Activated CD8-positive, alpha-beta memory T cell treated with anti-CD3 and anti-CD28 coated beads, Interleukin-2, amount 10 ng/mL, durations not matched to agents 7 days and 5 days (primary cell): Measurements from ENCODE around the gene SLC9B1. TPM values are rescaled to one million over a fixed set of nuclear protein-coding genes. Genes with fewer than 3 reads are reported as not detected.
"Not testable (repeated sequence)": the region's sequence is repeated elsewhere in the genome, so short reads cannot be mapped to it uniquely, and the experiment has no call there.

Experiments used
- ATAC-seq: fragments of 150-1000 bp; cut with Tn5 transposase; one replicate; pipeline ENCODE4 v1.10.0; 2021; ENCODE audit warnings: moderate library complexity
- CTCF ChIA-PET: fragments of 350-600 bp; sonication (Branson Sonifier 250); formaldehyde crosslinking; loops from one replicate; lab custom pipeline; 2021; ENCODE audit warnings: antibody characterized with exemption; lab: Charles Lee
- DNase-seq: peaks from one replicate; pipeline ENCODE4 v3.0.0-alpha.2; 2020
- H3K27ac Mint-ChIP-seq: one replicate; pipeline ENCODE4 v1.8.0; 2021; ENCODE audit warnings: mild to moderate bottlenecking, mixed read lengths
- H3K27me3 Mint-ChIP-seq: one replicate; pipeline ENCODE4 v1.8.0; 2021; ENCODE audit warnings: mixed read lengths
- H3K36me3 Mint-ChIP-seq: one replicate; pipeline ENCODE4 v1.8.0; 2021; ENCODE audit warnings: mild to moderate bottlenecking, mixed read lengths
- H3K4me1 Mint-ChIP-seq: one replicate; pipeline ENCODE4 v1.8.0; 2021; ENCODE audit warnings: mixed read lengths
- H3K4me3 Mint-ChIP-seq: one replicate; pipeline ENCODE4 v1.8.0; 2021; ENCODE audit warnings: mild to moderate bottlenecking, moderate library complexity, mixed read lengths
- H3K9me3 Mint-ChIP-seq: one replicate; pipeline ENCODE4 v1.8.0; 2022; ENCODE audit warnings: low read depth, mixed read lengths
- total RNA-seq, 2 experiments: library from RNA; stranded (reverse); gene quantifications; one replicate each; pipeline ENCODE4 v1.2.3, GENCODE V29; 2021

SLC9B1 gene
- total RNA-seq, 2 experiments from 2014 or later, result 1.2 to 1.3 TPM

DNA sequence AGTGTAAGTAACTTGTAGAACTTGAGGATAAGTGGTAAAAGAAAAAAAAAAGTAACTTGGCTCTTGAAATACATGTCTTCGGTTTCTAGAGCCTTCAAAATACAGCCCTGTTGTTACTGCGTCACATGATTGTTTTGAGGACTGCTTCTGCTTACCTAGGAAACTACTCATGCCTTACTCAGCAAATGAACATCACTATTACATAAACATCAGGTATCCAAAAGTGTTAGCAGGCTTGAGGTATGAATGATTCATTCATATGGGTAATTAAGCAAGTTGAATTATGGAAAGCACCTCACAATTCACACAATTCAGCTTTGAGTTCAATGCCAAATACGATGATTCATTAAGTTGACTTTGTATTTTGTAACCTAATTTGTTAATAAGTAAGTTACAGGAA lies 129.6 kb downstream of the SLC9B1 start:
- H3K9me3 Mint-ChIP-seq, CTCF ChIA-PET, H3K4me3 Mint-ChIP-seq, ATAC-seq, H3K27ac Mint-ChIP-seq, H3K27me3 Mint-ChIP-seq, DNase-seq, H3K4me1 Mint-ChIP-seq: not testable (repeated sequence)
- H3K36me3 Mint-ChIP-seq, result peaks cover 18% of the 10 kb centered on the region

DNA sequence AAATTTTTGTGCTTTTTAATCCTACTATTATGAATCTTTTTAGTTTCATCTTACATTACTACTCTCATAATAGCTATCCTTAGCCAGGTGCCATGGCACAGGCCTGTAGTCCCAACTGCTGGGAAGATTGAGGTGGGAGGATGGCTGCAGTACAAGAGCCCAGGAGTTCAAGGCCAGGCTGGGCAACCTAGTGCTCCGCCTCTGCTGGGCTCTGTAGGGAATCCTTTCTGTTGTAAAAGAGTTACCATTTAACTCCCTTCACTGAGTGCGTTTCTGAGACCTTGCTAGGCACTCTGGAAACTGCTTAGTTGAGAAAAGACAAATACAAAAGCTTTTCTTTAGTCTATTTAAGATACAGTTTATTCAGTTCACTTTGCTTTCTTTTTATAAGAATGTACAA lies 130.9 kb downstream of the SLC9B1 start:
- DNase-seq, H3K27me3 Mint-ChIP-seq: not testable (repeated sequence)

GRCh38 chr4:102883278-102883677 lies 136.2 kb downstream of the SLC9B1 start:
- no peaks in the 10 kb centered on the region for H3K27me3 Mint-ChIP-seq
- CTCF ChIA-PET, result no interaction called here

More for the DNA sequence above, 130.9 kb downstream of the SLC9B1 start:
- H3K9me3 Mint-ChIP-seq, CTCF ChIA-PET, H3K4me1 Mint-ChIP-seq, ATAC-seq, H3K27ac Mint-ChIP-seq, H3K4me3 Mint-ChIP-seq: not testable (repeated sequence)
- H3K36me3 Mint-ChIP-seq, result peaks cover 18% of the 10 kb centered on the region

GRCh38 chr4:102881343-102881742 lies 138.2 kb downstream of the SLC9B1 start:
- H3K27me3 Mint-ChIP-seq, result no peaks in the 10 kb centered on the region
- CTCF ChIA-PET, result interaction anchor here (0.9 kb wide), 1 partner anchor 12 kb away, joined by 3 read pairs; no protein-coding TSS in a partner anchor

More at GRCh38 chr4:102883278-102883677, 136.2 kb downstream of the SLC9B1 start:
- Mint-ChIP-seq H3K36me3 (peaks cover 35% of the 10 kb centered on the region), H3K9me3 (peaks cover 3% of the 10 kb centered on the region), H3K4me3 (no peak overlapping the region), H3K4me1 (peaks cover 9% of the 10 kb centered on the region), H3K27ac (no peak overlapping the region)
- DNase-seq (no peak), ATAC-seq (no peak)

GRCh38 chr4:102878901-102879300 lies 140.6 kb downstream of the SLC9B1 start:
- ATAC-seq (no peak), DNase-seq (no peak)
- no peaks in the 10 kb centered on the region for H3K27me3 Mint-ChIP-seq
- CTCF ChIA-PET, result no interaction called here
- H3K4me3 Mint-ChIP-seq, result no peak overlapping the region
- peaks cover 9% of the 10 kb centered on the region for H3K4me1 Mint-ChIP-seq
- no peak overlapping the region for H3K27ac Mint-ChIP-seq
- H3K9me3 Mint-ChIP-seq, result peaks cover 11% of the 10 kb centered on the region
- peaks cover 64% of the 10 kb centered on the region for H3K36me3 Mint-ChIP-seq

More at GRCh38 chr4:102881343-102881742, 138.2 kb downstream of the SLC9B1 start:
- ATAC-seq (no peak), DNase-seq (no peak)
- peaks cover 11% of the 10 kb centered on the region for H3K9me3 Mint-ChIP-seq
- H3K4me1 Mint-ChIP-seq, result peaks cover 9% of the 10 kb centered on the region
- H3K36me3 Mint-ChIP-seq, result peaks cover 47% of the 10 kb centered on the region
- H3K27ac Mint-ChIP-seq, result no peak overlapping the region
- no peak overlapping the region for H3K4me3 Mint-ChIP-seq

- ATAC-seq, H3K27me3 Mint-ChIP-seq, DNase-seq, H3K4me3 Mint-ChIP-seq, H3K27ac Mint-ChIP-seq, CTCF ChIA-PET: not testable (repeated sequence)
- peaks cover 10% of the 10 kb centered on the region for H3K4me1 Mint-ChIP-seq
- H3K9me3 Mint-ChIP-seq, result peaks cover 11% of the 10 kb centered on the region
- H3K36me3 Mint-ChIP-seq, result peaks cover 68% of the 10 kb centered on the region
These were observed 141.2 kb downstream of the SLC9B1 start for GRCh38 chr4:102878349-102878748.

DNA sequence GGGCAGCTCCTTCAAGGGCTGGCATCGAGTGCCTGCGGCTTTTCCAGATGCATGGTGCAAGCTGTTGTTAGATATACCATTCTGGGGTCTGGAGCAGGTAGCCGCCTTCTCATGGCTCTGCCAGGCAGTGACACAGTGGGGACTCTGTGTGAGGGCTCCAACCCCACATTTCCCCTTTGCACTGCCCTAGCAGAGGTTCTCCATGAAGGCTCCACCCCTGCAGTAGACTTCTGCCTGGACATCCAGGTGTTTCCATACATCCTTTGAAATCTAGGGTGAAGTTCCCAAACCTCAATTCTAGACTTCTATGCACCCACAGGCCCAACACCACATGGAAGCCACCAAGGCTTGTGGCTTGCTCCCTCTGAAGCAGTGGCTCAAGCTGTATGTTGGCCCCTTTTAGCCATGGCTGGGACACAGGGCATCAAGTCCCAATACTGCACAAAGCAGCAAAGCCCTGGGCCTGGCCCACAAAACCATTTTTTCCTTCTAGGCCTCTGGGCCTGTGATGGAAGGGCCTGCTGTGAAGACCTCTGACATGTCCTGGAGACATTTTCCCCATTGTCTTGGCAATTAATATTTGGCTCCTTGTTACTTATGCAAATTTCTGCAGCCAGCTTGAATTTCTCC lies 141.9 kb downstream of the SLC9B1 start:
- Mint-ChIP-seq H3K36me3 (peaks cover 71% of the 10 kb centered on the region), H3K9me3 (peaks cover 11% of the 10 kb centered on the region), H3K4me1 (peaks cover 14% of the 10 kb centered on the region)
- H3K27me3 Mint-ChIP-seq, H3K4me3 Mint-ChIP-seq, DNase-seq, CTCF ChIA-PET, ATAC-seq, H3K27ac Mint-ChIP-seq: not testable (repeated sequence)

DNA sequence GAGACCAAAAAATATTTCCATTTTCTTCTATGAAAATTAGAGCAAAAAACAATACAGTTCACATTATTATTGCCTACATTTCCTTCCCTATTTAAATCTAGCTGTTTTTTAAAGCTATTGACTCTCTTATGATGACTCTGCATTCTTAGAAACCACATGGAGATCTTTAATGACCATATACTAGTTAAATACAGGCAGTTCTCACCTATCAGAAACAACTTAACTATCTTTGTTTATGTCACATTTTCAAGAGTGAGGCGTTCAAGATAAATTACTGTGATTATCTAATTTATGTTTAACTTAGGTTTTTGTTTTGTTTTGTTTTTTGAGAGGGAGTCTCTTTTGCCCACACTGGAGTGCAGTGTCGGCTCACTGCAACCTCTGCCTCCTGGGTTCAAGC lies 147.7 kb downstream of the SLC9B1 start:
- Mint-ChIP-seq H3K27ac (peak overlapping the region; percentile 48), H3K9me3 (peaks cover 3% of the 10 kb centered on the region), H3K36me3 (peaks cover 51% of the 10 kb centered on the region), H3K27me3 (no peaks in the 10 kb centered on the region), H3K4me3 (no peak overlapping the region), H3K4me1 (peaks cover 31% of the 10 kb centered on the region)
- CTCF ChIA-PET, result interaction anchor here (1.2 to 1.3 kb wide), 2 partner anchors 35 to 44 kb away, joined by 3 read pairs; no protein-coding TSS in a partner anchor
- no peak for ATAC-seq
- no peak for DNase-seq

DNA sequence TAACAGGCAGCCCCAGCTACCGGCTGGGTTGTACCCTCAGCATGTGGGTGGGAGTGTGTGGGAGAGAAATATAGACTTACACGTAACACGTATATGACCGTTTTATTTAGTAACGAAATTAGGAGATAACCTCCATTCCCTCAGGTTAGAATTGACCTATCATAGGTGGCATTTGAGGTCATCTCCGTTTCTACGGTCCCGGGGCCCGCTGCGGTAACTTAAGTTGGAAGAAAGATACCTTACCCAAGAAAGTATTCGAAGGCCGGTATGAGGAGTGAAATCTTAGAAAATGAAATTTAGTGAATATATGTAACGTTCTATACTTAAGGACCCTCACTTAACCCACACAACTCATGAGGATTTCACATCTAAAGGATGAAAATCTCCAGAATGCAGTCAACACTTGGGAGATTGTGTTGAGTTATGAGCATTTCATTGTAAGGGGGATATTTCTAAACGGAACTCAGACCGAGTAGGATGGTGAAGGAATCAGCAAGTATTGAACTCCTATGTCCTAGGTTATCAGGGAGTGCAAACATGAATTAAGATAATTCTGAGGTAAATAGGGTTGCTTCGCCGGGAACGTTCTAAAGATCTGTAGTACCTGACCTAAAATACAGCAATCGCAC lies 149.8 kb downstream of the SLC9B1 start:
- DNase-seq (no peak), ATAC-seq (no peak)
- Mint-ChIP-seq H3K9me3 (no peaks in the 10 kb centered on the region), H3K4me3 (peak overlapping the region; percentile 90), H3K27ac (peak overlapping the region; percentile 99), H3K36me3 (peaks cover 45% of the 10 kb centered on the region), H3K4me1 (peaks cover 49% of the 10 kb centered on the region), H3K27me3 (no peaks in the 10 kb centered on the region)
- CTCF ChIA-PET, result interaction anchor here (0.6 to 5.4 kb wide), 7 partner anchors 11 to 230 kb away, joined by 3 to 36 read pairs (median 3); partner anchors contain the start of genes BDH2 and UBE2D3

DNA sequence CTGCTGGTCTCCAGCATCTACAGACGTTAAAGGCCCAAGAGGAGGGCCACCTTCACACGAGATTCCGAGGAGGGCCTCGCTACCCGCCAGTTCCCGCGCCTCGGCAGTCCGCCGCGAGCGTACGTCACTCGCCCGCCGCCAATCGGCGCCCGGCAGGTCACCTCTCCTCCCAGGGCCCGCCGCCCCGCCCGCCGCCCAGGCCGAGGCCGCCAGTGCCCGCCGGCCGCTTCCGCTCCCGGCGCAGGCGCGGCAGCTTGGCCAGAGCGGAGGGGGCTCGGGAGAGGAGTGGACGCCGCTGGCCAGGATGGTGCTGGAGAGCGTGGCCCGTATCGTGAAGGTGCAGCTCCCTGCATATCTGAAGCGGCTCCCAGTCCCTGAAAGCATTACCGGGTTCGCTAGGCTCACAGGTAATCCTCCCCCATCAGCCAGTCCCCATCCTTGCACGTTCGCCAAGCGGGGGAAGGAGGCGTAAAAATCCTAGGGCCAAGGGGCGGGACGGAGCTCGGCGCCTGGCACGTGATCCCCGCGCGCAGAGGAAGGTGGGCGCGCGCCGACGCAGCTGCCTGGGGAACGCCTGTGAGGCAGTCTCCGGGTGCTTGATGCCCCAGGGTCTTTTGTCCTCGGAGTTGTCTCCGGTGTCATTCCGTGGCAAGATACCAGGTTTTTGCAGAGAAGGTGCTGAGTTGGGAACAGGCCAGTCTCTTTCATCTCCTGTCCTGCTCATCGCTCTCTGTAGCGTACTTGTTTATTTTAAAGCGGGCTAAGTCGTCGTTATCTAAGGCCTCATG lies 150.5 kb downstream of the SLC9B1 start, which contains the start of gene CISD2:
Gene CISD2, plus strand, starts transcription at position 212 of the 788 bp plus-strand sequence. Its CDS starts 93 bp downstream, at position 305.
- CTCF ChIA-PET, result interaction anchor here (0.6 to 5.4 kb wide), 9 partner anchors 11 to 231 kb away, joined by 3 to 36 read pairs (median 3); partner anchors contain the start of genes BDH2 and UBE2D3
- Mint-ChIP-seq H3K27me3 (no peaks in the 10 kb centered on the region), H3K9me3 (no peaks in the 10 kb centered on the region), H3K27ac (peak within 1 kb of the TSS; percentile 99), H3K4me3 (peak within 1 kb of the TSS; percentile 90), H3K36me3 (peaks cover 44% of the 10 kb centered on the region), H3K4me1 (peaks cover 55% of the 10 kb centered on the region)
- ATAC-seq, result peak; percentile 87
- DNase-seq, result peak; percentile 96

GRCh38 chr4:102868153-102868780 lies 151.2 kb downstream of the SLC9B1 start:
- CTCF ChIA-PET, result interaction anchor here (0.6 to 5.4 kb wide), 5 partner anchors 10 to 231 kb away, joined by 3 to 36 read pairs (median 5); partner anchors contain the start of genes BDH2 and UBE2D3

GRCh38 chr4:102867278-102868152 lies 152.0 kb downstream of the SLC9B1 start:
- Mint-ChIP-seq H3K9me3 (peaks cover 2% of the 10 kb centered on the region), H3K27ac (peak overlapping the region; percentile 99), H3K36me3 (peaks cover 42% of the 10 kb centered on the region), H3K27me3 (no peaks in the 10 kb centered on the region), H3K4me1 (peaks cover 50% of the 10 kb centered on the region), H3K4me3 (peak overlapping the region; percentile 90)
- DNase-seq (peak; percentile 42), ATAC-seq (no peak)
- CTCF ChIA-PET, result interaction anchor here (3.2 to 5.4 kb wide), 2 partner anchors 39 to 43 kb away, joined by 14 to 36 read pairs; partner anchors contain the start of gene UBE2D3

More at GRCh38 chr4:102868153-102868780, 151.2 kb downstream of the SLC9B1 start:
- Mint-ChIP-seq H3K4me3 (peak overlapping the region; percentile 90), H3K36me3 (peaks cover 43% of the 10 kb centered on the region), H3K27me3 (no peaks in the 10 kb centered on the region), H3K9me3 (no peaks in the 10 kb centered on the region), H3K27ac (peak overlapping the region; percentile 99), H3K4me1 (peaks cover 54% of the 10 kb centered on the region)
- ATAC-seq (no peak), DNase-seq (peak; percentile 45)
